ENCODE measurements around the gene FBXO9. TPM values are rescaled to one million over a fixed set of nuclear protein-coding genes. Genes with fewer than 3 reads are reported as not detected.

FBXO9 gene
- total RNA-seq, 1 experiment from 2014 or later = 71.0 TPM

- TF ChIP-seq ZNF274 (IDR thresholded peaks at IDR 0.05; ENCODE audit: low read depth, low read length) (no peak), MAX (IDR thresholded peaks at IDR 0.05) (no peak), SP1 (IDR thresholded peaks at IDR 0.05; ENCODE audit: low read depth) (no peak), ELF1 (IDR thresholded peaks at IDR 0.05; ENCODE audit: borderline replicate concordance, low read depth) (no peak), POLR2AphosphoS5 (IDR thresholded peaks at IDR 0.05; ENCODE audit: low read depth, low read length) (no peak), ZBTB33 (IDR thresholded peaks at IDR 0.05; ENCODE audit: extremely low read depth, insufficient replicate concordance, low read length) (no peak), TCF7L2 (IDR thresholded peaks at IDR 0.05; ENCODE audit: borderline replicate concordance, extremely low read depth, insufficient read depth, insufficient read length) (no peak)
These were observed 6.6 kb upstream of the FBXO9 start (continued) for GRCh38 chr6:53058388-53059195.

GRCh38 chr6:53059648-53060589 lies 5.3 kb upstream of the FBXO9 start:
- DNase-seq (ENCODE audit: low read depth, low spot score) (no peak), ATAC-seq (no peak)
- peaks cover 12 to 29% of the 10 kb centered on the region in 2 experiments; a peak in 3 of 4 replicates for H3K4me1 ChIP-seq (ENCODE audit: control insufficient read depth in 1 of 2, insufficient read depth in 2 of 2, low read length in 2 of 2)
- no peaks in the 10 kb centered on the region for H4K20me1 ChIP-seq (ENCODE audit: insufficient read depth)
- H3K36me3 ChIP-seq (ENCODE audit: control insufficient read depth in 1 of 2, insufficient read depth in 2 of 2, low read length in 2 of 2) = no peaks in the 10 kb centered on the region
- no peak overlapping the region for H3K4me3 ChIP-seq (replicated peaks in 1 of 2; ENCODE audit: low read depth in 1 of 2, low read length in 2 of 2)
- intact Hi-C loops (cut with micrococcal nuclease) = no loop called here
- ChIA-PET RAD21 (ENCODE audit: low non-redundant PET in 1 of 2, low total read pairs in 2 of 2, uncharacterized antibody in 2 of 2, unreplicated experiment in 2 of 2) (no interaction called here), POLR2A (no interaction called here), CTCF (interaction anchor here (0.6 kb wide), 1 partner anchor 652 kb away, joined by 3 read pairs; no protein-coding TSS in a partner anchor)
- H3K4me2 ChIP-seq (ENCODE audit: low read length) = peak overlapping the region; percentile 82
- no peak overlapping the region for H3K27ac ChIP-seq (ENCODE audit: low read depth, low read length)
- no peaks in the 10 kb centered on the region for H3K9me2 ChIP-seq (ENCODE audit: insufficient read depth)
- H3K79me2 ChIP-seq (ENCODE audit: insufficient read depth, low read length) = no peaks in the 10 kb centered on the region
- H3K27me3 ChIP-seq (ENCODE audit: insufficient read depth, low read length) = no peaks in the 10 kb centered on the region
- no peak overlapping the region for H2AFZ ChIP-seq (ENCODE audit: low read depth, low read length, poor library complexity, severe bottlenecking)
- no peak for TF ChIP-seq CTCF (IDR thresholded peaks at IDR 0.05 in 2 of 3, conservative IDR thresholded peaks at IDR 0.05 in 1 of 3; ENCODE audit: borderline replicate concordance in 1 of 3, insufficient read depth in 1 of 3, low read depth in 2 of 3, low read length in 2 of 3)
- no peak for TF ChIP-seq MAX (IDR thresholded peaks at IDR 0.05)
- TF ChIP-seq YY1 (IDR thresholded peaks at IDR 0.05; ENCODE audit: extremely low read depth, insufficient replicate concordance, low read depth, low read length) = no peak
- TF ChIP-seq EZH2 (IDR thresholded peaks at IDR 0.05) = no peak
- H3K9ac ChIP-seq (ENCODE audit: low read length) = 0 out of 2 replicates have a peak overlapping the region, but pooled peaks have one; percentile 72
- no peaks in the 10 kb centered on the region for H3K9me3 ChIP-seq (ENCODE audit: control insufficient read depth in 1 of 2, insufficient read depth in 1 of 2, low read depth in 1 of 2, low read length in 2 of 2)
- no TSS peak for BruUV-seq (replicated peaks)

All from HCT116 (cell line).